ENCODE data around the gene NUP98.
A peak's percentile ranks its signal among the peaks of the same experiment; 100 is the strongest.

NUP98 gene

GRCh38 chr11:3684129-3684818 is 113.1 kb downstream of the NUP98 start:
- H3K36me3 ChIP-seq (ENCODE audit: insufficient read depth, low read length) = peaks cover 93% of the 10 kb centered on the region
- TF ChIP-seq CTCF (IDR thresholded peaks at IDR 0.05; ENCODE audit: borderline replicate concordance, extremely low read depth, low read length, poor library complexity, severe bottlenecking) = no peak
- no peak for TF ChIP-seq EZH2 (IDR thresholded peaks at IDR 0.05; ENCODE audit: borderline replicate concordance, low read depth, low read length, severe bottlenecking)
- H2AFZ ChIP-seq (ENCODE audit: low read depth, low read length) = no peak overlapping the region
- no peaks in the 10 kb centered on the region for H3K4me1 ChIP-seq (ENCODE audit: insufficient read depth, low read length)
- ATAC-seq (ENCODE audit: insufficient read depth, low read depth) (no peak), DNase-seq (no peak)
- no peak overlapping the region for H3K4me2 ChIP-seq (ENCODE audit: insufficient read depth, low read length)
- no peaks in the 10 kb centered on the region for H3K9me3 ChIP-seq (ENCODE audit: insufficient read depth, low read length, severe bottlenecking)
- H3K27ac ChIP-seq (ENCODE audit: low read length) = no peak overlapping the region
- no peak overlapping the region for H3K9ac ChIP-seq (ENCODE audit: low read depth, low read length)
- no peaks in the 10 kb centered on the region for H3K27me3 ChIP-seq (ENCODE audit: insufficient read depth, low read length, poor library complexity)
- no peaks in the 10 kb centered on the region; the same call in 1 of the 2 replicates for H4K20me1 ChIP-seq (ENCODE audit: insufficient read depth, low read length)
- no peaks in the 10 kb centered on the region for H3K79me2 ChIP-seq (ENCODE audit: insufficient read depth, low read length)
- no peak overlapping the region for H3K4me3 ChIP-seq (ENCODE audit: low read depth in 1 of 2, low read length in 2 of 2)

- TF ChIP-seq CTCF (IDR thresholded peaks at IDR 0.05; ENCODE audit: borderline replicate concordance, extremely low read depth, low read length, poor library complexity, severe bottlenecking) = peak; percentile 14
- no peak for TF ChIP-seq EZH2 (IDR thresholded peaks at IDR 0.05; ENCODE audit: borderline replicate concordance, low read depth, low read length, severe bottlenecking)
These were observed 114.3 kb downstream of the NUP98 start for GRCh38 chr11:3683039-3683438.

GRCh38 chr11:3679077-3679476 is 118.3 kb downstream of the NUP98 start:
- Histone ChIP-seq H3K9me3 (ENCODE audit: insufficient read depth, low read length, severe bottlenecking) (no peaks in the 10 kb centered on the region), H2AFZ (ENCODE audit: low read depth, low read length) (no peak overlapping the region), H3K36me3 (ENCODE audit: insufficient read depth, low read length) (peaks cover 99% of the 10 kb centered on the region), H3K79me2 (ENCODE audit: insufficient read depth, low read length) (no peaks in the 10 kb centered on the region), H3K4me1 (ENCODE audit: insufficient read depth, low read length) (no peaks in the 10 kb centered on the region), H4K20me1 (ENCODE audit: insufficient read depth, low read length) (no peaks in the 10 kb centered on the region; the same call in 1 of the 2 replicates), H3K27me3 (ENCODE audit: insufficient read depth, low read length, poor library complexity) (no peaks in the 10 kb centered on the region), H3K4me3 (ENCODE audit: low read depth in 1 of 2, low read length in 2 of 2) (no peak overlapping the region), H3K27ac (ENCODE audit: low read length) (no peak overlapping the region), H3K9ac (ENCODE audit: low read depth, low read length) (no peak overlapping the region), H3K4me2 (ENCODE audit: insufficient read depth, low read length) (no peak overlapping the region)
- TF ChIP-seq EZH2 (IDR thresholded peaks at IDR 0.05; ENCODE audit: borderline replicate concordance, low read depth, low read length, severe bottlenecking) (no peak), CTCF (IDR thresholded peaks at IDR 0.05; ENCODE audit: borderline replicate concordance, extremely low read depth, low read length, poor library complexity, severe bottlenecking) (no peak)
- ATAC-seq (ENCODE audit: insufficient read depth, low read depth) (no peak), DNase-seq (no peak)

More at GRCh38 chr11:3683039-3683438, 114.3 kb downstream of the NUP98 start:
- peaks cover 100% of the 10 kb centered on the region for H3K36me3 ChIP-seq (ENCODE audit: insufficient read depth, low read length)
- H3K4me1 ChIP-seq (ENCODE audit: insufficient read depth, low read length) = no peaks in the 10 kb centered on the region
- no peaks in the 10 kb centered on the region for H3K27me3 ChIP-seq (ENCODE audit: insufficient read depth, low read length, poor library complexity)
- H3K9ac ChIP-seq (ENCODE audit: low read depth, low read length) = no peak overlapping the region
- H3K27ac ChIP-seq (ENCODE audit: low read length) = no peak overlapping the region
- H3K9me3 ChIP-seq (ENCODE audit: insufficient read depth, low read length, severe bottlenecking) = no peaks in the 10 kb centered on the region
- DNase-seq (no peak), ATAC-seq (ENCODE audit: insufficient read depth, low read depth) (no peak)
- no peaks in the 10 kb centered on the region for H3K79me2 ChIP-seq (ENCODE audit: insufficient read depth, low read length)
- H3K4me2 ChIP-seq (ENCODE audit: insufficient read depth, low read length) = no peak overlapping the region
- no peak overlapping the region for H2AFZ ChIP-seq (ENCODE audit: low read depth, low read length)
- no peaks in the 10 kb centered on the region; the same call in 1 of the 2 replicates for H4K20me1 ChIP-seq (ENCODE audit: insufficient read depth, low read length)
- H3K4me3 ChIP-seq (ENCODE audit: low read depth in 1 of 2, low read length in 2 of 2) = no peak overlapping the region

Measured in DND-41 (cell line).